ENCODE data around the gene BRF1.
"Not testable (repeated sequence)": the region's sequence is repeated elsewhere in the genome, so short reads cannot be mapped to it uniquely, and the experiment has no call there.

The BRF1 gene, protein sequence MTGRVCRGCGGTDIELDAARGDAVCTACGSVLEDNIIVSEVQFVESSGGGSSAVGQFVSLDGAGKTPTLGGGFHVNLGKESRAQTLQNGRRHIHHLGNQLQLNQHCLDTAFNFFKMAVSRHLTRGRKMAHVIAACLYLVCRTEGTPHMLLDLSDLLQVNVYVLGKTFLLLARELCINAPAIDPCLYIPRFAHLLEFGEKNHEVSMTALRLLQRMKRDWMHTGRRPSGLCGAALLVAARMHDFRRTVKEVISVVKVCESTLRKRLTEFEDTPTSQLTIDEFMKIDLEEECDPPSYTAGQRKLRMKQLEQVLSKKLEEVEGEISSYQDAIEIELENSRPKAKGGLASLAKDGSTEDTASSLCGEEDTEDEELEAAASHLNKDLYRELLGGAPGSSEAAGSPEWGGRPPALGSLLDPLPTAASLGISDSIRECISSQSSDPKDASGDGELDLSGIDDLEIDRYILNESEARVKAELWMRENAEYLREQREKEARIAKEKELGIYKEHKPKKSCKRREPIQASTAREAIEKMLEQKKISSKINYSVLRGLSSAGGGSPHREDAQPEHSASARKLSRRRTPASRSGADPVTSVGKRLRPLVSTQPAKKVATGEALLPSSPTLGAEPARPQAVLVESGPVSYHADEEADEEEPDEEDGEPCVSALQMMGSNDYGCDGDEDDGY

DNA sequence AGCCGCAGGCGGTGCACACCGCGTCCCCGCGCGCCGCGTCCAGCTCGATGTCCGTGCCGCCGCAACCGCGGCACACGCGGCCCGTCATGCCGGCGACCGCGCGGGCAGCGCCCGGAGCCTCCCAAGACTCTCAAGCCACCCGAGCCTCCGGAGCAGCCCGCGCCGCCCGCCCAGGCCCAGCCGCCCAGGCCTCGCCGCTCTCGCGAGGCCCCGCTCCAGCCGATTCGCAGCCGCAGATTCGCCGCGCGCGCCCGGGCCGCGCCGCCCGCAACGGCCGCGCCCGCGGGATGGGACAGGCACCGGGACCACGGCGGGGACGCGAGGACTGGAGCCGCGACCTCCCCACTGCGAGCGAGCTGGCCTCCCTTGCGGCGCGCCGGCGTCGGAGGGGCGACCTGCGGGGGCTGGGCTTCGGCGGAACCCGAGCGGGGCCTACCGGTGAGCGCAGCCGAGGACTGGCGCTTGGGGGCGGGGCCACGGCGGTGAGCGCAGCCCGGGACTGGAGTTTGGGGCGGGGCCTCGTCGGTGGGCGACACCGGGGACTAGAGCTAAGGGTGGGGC is at the start of gene BRF1:
BRF1 (minus strand) TSS at position 460 of the 561 bp plus-strand sequence; CDS start at position 88, 372 bp downstream.
- peak; percentile 97 for DNase-seq (ENCODE audit: low spot score)

DNA sequence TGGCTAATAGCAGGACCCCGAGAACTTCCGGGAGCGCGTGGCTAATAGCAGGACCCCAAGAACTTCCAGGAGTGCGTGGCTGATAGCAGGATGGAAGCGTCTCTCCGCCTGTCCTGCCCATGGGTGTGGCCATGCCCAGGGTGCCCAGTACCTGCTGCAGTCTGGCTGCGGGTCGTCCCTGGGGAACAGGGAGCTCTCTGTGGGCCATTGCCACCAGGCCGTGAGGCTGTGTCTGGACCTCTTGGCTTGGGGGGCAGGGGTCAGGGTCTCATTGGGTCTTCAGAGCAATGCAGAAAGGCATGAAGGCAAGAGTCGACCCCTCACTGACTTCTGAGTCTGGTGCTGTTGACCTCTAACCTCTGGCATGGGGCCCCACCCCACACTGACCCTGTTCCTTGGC is 49.2 kb upstream of the BRF1 start:
- no peak for DNase-seq (ENCODE audit: low spot score)

DNA sequence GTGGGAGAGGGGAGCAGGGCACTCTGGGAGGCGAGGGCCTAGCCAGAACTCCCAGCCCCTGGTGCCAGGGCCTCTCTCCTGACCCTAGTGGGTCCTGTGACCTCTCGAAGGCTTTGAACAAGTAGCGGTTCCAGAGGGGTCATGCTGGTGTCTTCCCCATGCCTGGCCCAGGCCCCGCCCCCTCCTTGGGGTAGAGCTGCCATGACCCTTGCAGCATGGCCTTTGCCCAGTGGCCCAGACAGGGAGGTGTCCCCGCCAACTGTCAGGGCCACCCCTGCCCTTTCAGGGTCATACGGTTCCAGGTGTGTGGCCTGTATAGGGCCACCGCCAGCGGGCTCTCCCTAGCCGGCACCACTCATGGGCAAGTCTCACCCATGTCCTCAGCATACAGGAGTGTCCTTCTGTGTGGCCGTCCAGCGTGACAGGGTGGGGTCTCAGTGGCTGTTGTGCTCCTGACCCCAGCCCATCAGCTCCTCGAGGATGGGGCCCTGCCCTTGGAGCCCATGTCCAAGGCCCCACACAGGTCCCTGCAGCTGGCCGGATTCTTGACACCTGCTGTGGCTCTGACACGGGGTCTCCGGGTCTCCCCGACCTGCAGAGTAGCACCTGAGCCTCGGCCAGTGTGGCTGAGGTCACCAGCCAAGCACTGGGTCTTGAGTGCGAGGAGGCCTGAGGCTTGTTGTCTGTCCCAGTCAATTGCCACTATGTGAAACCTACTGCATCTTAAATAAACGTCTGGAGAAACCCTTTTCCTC is 48.3 kb upstream of the BRF1 start:
- DNase-seq (ENCODE audit: low spot score) = no peak

DNA sequence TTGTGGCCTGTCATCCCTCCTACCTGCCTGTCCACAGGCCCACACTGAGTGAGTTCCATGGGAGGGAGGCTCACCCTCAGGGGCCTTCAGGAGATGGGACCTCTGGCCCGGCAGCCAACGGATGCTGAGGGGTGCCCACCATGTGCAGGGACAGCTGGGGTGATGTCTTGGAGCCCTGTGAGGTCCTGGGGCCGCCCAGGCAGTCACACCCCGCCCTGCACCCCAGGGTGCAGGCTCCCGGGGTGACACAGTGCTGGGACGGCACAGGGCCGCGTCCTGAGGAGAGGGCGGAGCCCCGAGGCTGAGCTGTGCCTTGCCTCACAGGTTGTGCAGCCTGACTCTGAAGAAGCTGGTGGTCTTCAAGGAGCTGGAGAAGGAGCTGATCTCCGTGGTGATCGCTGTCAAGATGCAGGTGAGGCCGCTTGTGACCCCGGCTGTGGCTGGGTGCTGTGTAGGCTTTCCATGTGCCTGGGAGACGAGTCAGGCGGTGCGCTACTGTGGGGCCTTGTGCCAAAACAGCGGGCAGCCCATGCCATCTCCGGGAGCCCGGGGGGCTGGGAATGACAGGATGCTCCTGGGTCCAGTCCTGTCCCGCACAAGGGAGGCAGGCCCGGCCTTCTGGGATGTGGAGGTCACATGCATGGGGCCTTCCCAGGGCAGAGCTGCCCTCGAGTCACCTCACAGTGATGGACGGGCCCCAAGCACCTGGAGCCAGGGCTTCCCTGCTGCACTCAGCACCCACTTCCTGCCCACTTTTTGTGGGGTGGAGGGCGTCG is 47.6 kb upstream of the BRF1 start:
- DNase-seq (ENCODE audit: low spot score) = no peak

DNA sequence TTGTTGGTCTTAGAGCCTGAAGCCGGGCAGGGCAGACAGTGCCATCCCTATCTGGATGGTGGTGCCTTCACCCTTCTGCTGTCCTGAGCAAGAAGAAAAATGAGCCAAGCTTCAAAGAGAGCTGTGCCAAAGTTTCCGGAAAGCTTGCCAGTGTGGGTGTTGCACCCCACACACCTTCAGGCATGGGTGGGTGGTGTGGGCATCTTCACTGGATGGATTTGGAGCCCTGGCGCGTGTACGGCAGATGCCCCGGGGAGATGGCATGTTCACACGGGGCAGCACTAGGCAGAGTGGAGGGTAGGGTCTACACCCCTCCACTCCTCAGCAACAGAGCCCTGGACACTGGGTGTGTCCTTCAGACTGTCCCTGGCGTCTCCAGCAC is 46.8 kb upstream of the BRF1 start:
- no peak for DNase-seq (ENCODE audit: low spot score)

DNA sequence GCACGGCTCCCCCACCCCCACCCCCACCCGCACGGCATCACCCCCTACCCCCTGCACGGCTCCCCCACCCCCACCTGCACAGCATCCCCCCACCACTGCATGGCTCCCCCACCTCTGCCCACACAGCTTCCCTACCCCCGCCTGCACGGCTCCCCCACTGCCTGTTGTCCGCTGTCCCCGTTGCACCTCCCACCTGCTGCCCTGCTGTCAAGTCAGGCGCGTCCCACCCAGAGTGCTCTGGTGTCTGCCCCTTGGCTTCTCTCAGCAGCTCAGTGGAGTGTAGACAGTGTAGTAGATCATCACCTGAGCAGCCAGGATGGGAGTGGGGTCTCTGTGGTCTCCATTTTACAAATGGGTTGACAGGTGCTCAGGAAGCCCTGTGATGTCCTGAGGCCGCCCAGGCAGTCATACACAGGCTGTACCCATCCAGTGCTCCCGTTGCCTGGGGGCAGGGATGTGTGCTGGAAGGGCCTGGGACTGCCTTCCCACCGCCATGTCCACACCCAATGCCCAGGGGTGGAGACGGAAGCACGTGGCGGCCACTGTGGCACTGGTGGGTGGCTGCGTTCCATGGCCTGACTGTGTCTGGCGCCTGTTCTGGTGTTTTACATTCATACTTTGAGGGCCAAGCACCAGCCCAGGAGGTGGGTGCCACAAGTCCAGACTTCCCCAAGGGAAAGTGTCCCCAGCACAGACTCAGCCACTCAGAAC is 46.2 kb upstream of the BRF1 start:
- DNase-seq (ENCODE audit: low spot score) = no peak

DNA sequence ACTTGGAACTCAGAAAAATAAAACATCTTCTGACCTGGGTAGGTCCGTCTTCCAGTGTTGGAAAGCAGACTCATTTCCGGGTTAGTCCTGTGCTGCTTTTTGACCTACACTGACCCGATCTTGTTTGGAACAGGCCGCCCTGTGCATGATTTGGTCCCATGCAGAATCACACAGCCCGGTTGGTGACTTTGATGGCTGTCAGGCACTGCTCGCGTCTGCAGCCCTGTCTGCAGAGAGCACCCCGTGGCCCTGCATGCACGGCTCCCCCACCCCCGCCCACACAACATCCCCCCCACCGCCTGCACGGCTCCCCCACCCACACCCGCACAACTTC is 45.4 kb upstream of the BRF1 start:
- DNase-seq (ENCODE audit: low spot score) = no peak

DNA sequence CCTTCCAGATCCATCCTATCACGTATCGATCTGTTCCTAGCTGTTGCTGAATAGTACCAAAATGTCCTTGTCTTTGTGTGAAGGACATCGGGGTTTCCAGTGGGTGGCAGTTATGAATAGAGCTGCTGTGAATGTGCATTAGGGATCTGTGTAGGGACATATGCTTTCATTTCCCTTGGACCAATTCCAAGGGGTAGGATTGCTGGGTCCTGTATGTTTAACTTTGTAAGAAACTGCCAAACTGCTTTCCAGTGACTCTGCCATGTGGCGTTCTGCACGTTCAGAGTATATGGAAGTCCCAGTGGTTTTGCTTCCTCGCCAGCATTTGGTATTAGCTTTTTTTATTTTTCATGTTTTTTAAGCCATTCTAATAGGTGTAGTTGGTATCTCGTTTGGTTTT is 42.4 kb upstream of the BRF1 start:
- DNase-seq (ENCODE audit: low spot score) = no peak

DNA sequence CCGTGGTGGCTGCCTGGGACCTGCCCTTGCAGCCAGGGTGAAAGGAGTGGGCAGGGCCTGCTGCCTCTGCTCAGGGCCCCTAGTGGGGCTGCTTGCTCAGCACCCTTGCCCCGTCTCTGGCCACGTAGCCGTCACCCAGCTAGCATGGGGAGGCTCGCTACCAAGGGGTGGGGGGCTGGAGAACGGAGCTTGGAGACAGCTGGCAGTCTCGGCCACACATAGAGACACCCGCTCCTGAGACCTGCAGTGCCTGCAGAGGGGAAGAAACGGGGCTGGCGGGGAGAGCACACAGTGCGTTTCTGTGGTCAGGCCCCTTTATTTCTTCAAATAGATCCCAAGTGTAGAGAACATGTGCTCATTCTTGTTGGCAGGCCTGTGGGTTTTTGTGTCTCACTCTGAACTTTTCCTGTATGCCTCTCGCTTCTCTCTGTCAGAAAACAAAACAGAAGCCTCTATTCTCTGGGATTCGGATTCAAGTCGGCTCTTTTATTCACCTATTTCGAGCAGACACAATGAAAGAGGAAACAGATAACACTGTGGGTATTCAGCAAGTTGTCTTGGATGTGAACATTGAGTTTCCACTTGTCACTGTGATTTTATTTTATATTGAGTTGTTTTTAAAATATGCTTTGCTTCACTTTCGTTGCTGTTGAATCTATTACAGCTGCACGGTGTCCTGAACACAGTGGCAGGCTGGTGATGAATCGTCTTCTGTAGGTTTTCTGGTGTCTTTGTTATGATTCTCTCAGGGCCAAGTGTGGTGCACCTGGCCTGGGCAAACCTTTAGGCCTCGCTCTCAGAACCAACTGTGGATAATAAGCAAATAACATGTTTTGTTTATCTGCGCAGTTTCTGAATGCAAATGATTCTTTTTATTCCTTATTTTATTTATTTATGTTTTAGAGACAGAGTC is 40.3 kb upstream of the BRF1 start:
- no peak for DNase-seq (ENCODE audit: low spot score)

DNA sequence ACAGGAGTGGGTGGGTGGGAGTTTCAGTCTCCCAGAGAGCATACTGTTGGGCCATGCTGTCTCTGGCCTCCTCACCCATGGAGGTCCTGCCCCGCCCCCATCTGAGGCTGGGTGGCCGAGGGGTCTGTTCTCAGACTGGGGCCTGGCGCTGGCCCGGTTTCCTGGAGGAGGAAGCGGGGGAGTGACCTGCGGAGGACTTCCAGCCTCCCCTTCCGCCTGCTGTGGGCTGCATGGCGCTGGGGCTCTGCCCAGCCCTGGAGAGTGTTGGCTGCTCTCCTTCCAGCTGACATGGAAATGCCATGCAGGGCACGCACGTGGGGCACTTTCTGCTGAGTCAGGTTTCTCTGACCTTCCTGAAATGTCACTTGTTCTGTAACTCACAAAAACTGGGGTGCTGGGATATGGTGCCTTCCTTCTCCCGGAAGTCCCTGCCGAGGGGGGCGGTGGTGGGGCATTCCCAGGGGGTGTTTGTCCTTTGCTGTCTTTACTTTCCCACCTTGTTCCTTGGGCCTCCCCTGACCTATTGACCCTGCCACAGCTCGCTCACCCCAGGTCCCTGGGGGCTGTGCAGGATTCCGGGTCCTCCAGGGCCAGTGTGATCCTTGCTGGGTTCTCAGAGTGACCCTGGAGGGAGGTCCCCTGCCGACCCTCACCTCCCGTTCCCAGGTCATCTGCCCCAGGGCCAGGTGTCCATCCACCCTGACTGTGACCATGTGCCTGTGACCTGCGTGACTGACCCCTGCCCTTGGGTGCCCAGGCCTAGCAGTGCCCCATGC is 37.4 kb upstream of the BRF1 start:
- DNase-seq (ENCODE audit: low spot score) = no peak

DNA sequence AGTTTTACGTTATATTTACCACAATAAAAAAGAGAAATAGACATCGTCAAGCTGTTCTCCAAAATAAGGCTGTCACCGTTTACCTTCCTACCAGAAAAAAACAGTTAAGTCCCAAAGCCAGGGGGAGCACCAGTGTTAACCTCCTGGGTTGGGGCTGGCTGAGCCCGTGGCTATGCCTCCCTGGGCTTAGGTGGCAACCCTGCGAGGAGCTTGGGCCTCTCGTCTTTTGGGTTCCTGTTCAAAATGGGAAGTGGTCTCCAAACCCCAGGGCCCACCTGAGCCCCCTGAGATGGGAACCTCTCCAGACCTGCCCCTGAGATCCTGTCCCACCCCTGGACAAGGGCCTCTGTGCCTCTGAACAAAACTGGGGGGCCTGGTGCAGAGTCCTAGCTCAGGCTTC is 36.6 kb upstream of the BRF1 start:
- no peak for DNase-seq (ENCODE audit: low spot score)

DNA sequence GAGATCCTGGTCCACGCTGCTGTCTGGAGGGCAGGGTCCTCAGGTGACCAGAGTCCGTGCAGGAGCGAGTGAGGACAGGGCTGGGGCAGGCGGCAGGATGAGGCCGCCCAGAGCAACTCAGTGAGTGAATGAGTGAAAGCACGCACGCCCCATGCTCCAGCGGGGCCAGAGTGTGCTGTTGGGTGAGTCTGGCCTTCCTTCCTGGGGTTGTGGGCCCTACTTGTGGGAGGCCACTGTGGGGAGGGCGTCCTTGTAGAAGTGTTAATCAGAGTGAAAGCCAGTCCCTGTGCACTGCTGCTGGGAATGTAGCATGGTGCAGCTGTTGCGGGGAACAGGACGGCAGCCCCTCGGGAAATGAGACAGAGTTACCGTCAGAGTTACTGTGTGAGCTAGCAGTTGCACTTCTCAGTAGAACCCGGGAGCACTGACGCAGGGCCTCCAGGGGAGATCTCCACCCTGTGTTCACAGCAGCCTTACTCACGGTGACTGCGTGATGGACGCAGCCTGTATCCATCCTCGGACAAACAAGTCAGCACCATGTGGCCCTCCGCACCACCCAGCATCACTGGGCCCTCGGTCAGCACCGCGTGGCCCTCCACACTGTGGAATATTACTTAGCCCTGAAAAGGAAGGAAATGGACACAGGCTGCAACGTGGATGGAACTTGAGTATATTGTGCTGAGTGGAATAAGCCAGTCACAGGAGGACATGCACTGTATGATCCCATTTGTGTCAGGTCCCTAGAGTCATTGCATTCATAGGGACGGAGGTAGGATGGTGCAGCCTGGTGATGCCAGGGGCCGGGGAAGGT is 35.9 kb upstream of the BRF1 start:
- DNase-seq (ENCODE audit: low spot score) = no peak

DNA sequence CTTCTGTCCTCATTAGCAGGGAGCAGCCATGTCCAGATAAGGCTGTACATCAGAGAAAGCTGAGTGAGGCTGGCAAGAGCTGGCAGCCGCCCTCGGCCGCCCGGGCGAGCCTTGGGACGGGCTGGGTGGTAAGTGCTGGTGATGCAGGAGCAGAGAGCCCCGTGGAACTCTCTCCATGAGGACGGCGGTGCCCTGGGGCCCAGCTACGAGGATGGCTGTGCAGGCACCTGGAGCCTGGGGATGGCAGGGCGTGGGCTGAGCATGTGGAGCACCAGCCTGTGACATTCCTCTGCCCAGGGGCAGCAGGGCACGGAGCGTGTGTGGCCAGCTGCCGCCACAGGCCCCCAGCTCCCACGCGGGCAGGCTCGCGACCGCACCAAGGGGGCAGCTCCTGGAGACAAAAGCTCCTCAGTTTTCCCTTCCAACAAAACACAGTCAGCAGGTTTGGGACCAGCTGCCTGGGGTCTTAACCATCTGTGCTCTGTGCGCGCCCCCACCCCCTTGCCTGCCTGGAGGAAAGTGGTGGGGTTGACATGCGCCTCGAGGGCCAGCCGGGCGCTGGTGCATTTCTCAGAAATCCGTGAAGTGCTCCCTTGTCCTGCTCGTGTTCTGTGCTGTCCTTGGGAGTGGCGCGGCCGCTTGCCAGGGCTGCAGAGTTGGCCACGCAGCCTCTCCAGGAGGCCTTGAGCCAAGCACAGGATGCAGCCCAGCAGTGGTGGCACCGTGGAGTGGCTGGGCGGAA is 35.1 kb upstream of the BRF1 start:
- no peak for DNase-seq (ENCODE audit: low spot score)

DNA sequence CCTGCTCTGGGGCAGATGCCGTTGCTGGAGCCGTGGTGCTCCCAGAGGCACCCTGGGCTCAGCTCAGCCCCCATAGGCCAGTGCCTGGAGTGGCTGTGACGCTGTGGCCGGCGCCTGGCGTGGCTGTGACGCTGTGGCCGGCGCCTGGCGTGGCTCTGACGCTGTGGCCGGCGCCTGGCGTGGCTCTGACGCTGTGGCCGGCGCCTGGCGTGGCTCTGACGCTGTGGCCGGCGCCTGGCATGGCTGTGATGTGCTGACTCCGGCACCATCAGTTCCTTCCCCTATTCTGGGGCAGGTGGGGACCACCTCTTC is 34.4 kb upstream of the BRF1 start:
- not testable (repeated sequence) for DNase-seq (ENCODE audit: low spot score)

DNA sequence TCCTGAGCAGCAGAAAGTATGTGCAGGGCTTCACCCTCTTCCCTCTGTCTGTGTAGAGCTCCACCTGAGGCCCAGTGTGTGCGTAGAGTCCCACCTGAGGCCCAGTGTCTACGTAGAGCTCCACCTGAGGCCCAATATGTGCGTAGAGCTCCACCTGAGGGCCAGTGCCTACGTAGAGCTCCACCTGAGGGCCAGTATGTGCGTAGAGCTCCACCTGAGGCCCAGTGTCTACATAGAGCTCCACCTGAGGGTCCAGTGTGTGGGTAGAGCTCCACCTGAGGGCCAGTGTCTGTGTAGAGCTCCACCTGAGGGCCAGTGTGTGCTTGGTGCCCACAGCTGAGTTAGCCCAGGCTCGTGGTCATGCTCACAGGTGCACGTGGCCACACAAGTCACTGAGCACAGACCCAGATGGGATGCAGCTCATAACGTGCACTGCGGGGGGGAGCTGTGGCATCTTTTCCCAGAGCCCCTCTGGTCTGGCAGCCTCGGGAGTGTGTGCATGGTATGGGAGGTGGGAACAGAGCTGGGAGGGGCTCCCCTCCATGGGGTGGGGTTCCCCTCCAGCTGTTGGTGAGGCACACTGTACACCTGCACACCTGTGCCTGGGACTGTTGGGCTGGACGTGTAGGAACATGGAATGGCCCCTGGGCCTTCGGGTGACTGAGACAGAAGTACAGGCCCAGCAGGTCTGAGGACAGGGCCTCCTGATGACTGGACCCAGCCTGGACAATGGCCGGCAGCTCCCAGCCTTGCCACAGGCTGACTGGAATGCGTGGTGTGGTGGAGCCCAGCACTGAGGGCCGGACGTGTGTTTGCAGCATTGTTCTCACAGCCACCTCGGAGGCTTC is 33.8 kb upstream of the BRF1 start:
- no peak for DNase-seq (ENCODE audit: low spot score)

DNA sequence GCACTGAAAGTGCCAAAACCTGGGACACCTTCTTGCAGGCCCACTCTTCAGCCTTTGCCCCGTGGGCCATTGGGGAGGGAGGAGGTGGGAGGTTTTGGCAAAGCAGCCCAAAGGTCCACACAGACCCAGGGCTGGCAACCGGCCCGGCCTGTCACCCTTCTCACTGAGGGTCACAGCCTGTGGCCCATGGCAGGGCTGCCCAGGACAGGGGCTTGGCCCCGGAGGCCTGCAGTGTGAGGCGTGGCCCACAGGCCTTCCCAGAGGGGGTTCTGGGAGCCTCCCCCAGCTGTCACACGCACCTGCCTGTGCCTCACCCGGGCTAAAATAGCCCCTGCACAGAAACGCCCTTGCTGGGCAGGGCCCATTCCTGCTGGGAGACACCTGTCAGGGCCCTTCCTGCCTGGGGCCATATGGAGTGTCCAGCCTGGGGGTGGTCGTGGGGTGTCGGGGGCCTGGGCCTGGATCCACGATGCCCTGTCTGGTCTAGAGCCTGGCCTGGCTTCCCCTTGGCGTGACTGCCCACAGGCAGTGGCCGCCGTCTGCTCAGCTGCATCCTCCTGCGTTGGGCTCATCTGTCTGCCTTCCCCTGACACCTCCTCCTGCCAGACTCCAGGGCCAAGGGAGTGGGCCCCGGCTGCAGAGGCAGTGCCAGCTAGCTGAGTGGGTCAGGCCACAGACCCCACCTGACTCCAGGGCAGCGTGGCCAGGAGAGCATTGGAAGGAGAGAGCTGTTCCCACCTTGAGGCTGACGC is 33.0 kb upstream of the BRF1 start:
- DNase-seq (ENCODE audit: low spot score) = no peak
